Gastroesophageal sphincter (tissue), 3 donors: ENCODE data around the gene MINDY3.

Experiments used
- CTCF ChIP-seq, 4 experiments: fragments of 200-600 bp in 2 of 4; fragments of 450-650 bp in 2 of 4; sonication (generic) in 1 of 4; IDR thresholded peaks; one replicate each; pipeline ENCODE4 v1.5.1; 2017 to 2019; ENCODE audit warnings: antibody characterized with exemption in 4 of 4, mild to moderate bottlenecking in 2 of 4, moderate library complexity in 2 of 4
- EP300 ChIP-seq: sonication (generic); formaldehyde crosslinking; IDR thresholded peaks from one replicate; pipeline ENCODE4 v1.6.1; 2017; ENCODE audit warnings: antibody characterized with exemption, mild to moderate bottlenecking
- POLR2A ChIP-seq, 2 donors: fragments of 450-650 bp; IDR thresholded peaks; one replicate each; pipeline ENCODE4 v1.6.1; 2017; ENCODE audit warnings: antibody characterized with exemption in 2 of 2, mild to moderate bottlenecking in 2 of 2, moderate library complexity in 1 of 2
- POLR2AphosphoS5 ChIP-seq: sonication (generic); formaldehyde crosslinking; IDR thresholded peaks from one replicate; pipeline ENCODE4 v1.6.1; 2017; ENCODE audit warnings: antibody characterized with exemption

- TF ChIP-seq CTCF (IDR thresholded peaks at IDR 0.05) (no peak), POLR2A (IDR thresholded peaks at IDR 0.05) (no peak), POLR2AphosphoS5 (no peak), EP300 (no peak)
Measured at GRCh38 chr10:15815242-15815885, 44.9 kb downstream of the MINDY3 start.
